HepG2 (cell line): ENCODE results near the gene PKD2L1. TPM values are rescaled to one million over a fixed set of nuclear protein-coding genes. Genes with fewer than 3 reads are reported as not detected.
A peak's percentile ranks its signal among the peaks of the same experiment; 100 is the strongest.

Experiments used
- ARID2 ChIP-seq: sonication (generic); formaldehyde crosslinking; IDR thresholded peaks from 2 replicates; pipeline ENCODE4 v1.8.1; 2022; ENCODE audit warnings: mild to moderate bottlenecking, missing genetic modification reagents, borderline replicate concordance
- CEBPB ChIP-seq: IDR thresholded peaks from 2 replicates; pipeline ENCODE4 v1.6.1; 2011; ENCODE audit warnings: low read depth, low read length, improper control_type of control experiment, borderline replicate concordance
- EP300 ChIP-seq, 3 experiments: sonication (generic) in 1 of 3; formaldehyde crosslinking in 1 of 3; IDR thresholded peaks; 2 replicates each; pipeline versions ENCODE4 v1.5.1 to v1.6.1; 2011 to 2020; ENCODE audit warnings: low read depth in 2 of 3, low read length in 2 of 3, borderline replicate concordance in 1 of 3, improper control_type of control experiment in 1 of 3, mild to moderate bottlenecking in 1 of 3, missing genetic modification reagents in 1 of 3, moderate library complexity in 1 of 3
- FOXA1 ChIP-seq, 2 experiments: fragments of 450-650 bp in 1 of 2; sonication (generic) in 1 of 2; formaldehyde crosslinking in 1 of 2; IDR thresholded peaks; 2 replicates each; pipeline versions ENCODE4 v1.4.0 to v1.6.1; 2016 to 2020; ENCODE audit warnings: missing genetic modification reagents in 1 of 2
- FOXK2 ChIP-seq: fragments of 450-650 bp; IDR thresholded peaks from 2 replicates; pipeline ENCODE4 v1.6.1; 2016
- HIVEP1 ChIP-seq: sonication (generic); formaldehyde crosslinking; IDR thresholded peaks from 2 replicates; pipeline ENCODE4 v1.4.0; 2020; ENCODE audit warnings: mild to moderate bottlenecking, missing genetic modification reagents
- HMGXB3 ChIP-seq: sonication (generic); formaldehyde crosslinking; IDR thresholded peaks from 2 replicates; pipeline ENCODE4 v1.4.0; 2020; ENCODE audit warnings: missing genetic modification reagents, borderline replicate concordance
- IKZF5 ChIP-seq: IDR thresholded peaks from 2 replicates; pipeline ENCODE4 v1.6.1; 2018; ENCODE audit warnings: missing genetic modification reagents, mild to moderate bottlenecking, missing compliant biosample characterization
- JUN ChIP-seq: sonication (generic); formaldehyde crosslinking; IDR thresholded peaks from 2 replicates; pipeline ENCODE4 v1.4.0; 2020; ENCODE audit warnings: mild to moderate bottlenecking, missing genetic modification reagents
- KDM2A ChIP-seq: sonication (generic); formaldehyde crosslinking; IDR thresholded peaks from 2 replicates; pipeline ENCODE4 v1.4.0; 2020; ENCODE audit warnings: low read depth, missing genetic modification reagents, borderline replicate concordance
- KDM6A ChIP-seq: IDR thresholded peaks from 2 replicates; pipeline ENCODE4 v1.6.1; 2016; ENCODE audit warnings: low read depth
- MEF2D ChIP-seq: sonication (generic); formaldehyde crosslinking; IDR thresholded peaks from 2 replicates; pipeline ENCODE4 v1.5.1; 2020; ENCODE audit warnings: mild to moderate bottlenecking, missing genetic modification reagents
- MYPOP ChIP-seq: sonication (generic); formaldehyde crosslinking; IDR thresholded peaks from 2 replicates; pipeline ENCODE4 v1.8.1; 2023; ENCODE audit warnings: mild to moderate bottlenecking, moderate library complexity, missing genetic modification reagents
- PAF1 ChIP-seq: IDR thresholded peaks from 2 replicates; pipeline ENCODE4 v1.6.1; 2016; ENCODE audit warnings: missing genetic modification reagents, missing compliant biosample characterization
- PREB ChIP-seq: sonication (generic); formaldehyde crosslinking; IDR thresholded peaks from 2 replicates; pipeline ENCODE4 v1.4.0; 2020; ENCODE audit warnings: missing genetic modification reagents
- RORA ChIP-seq: sonication (generic); formaldehyde crosslinking; IDR thresholded peaks from 2 replicates; pipeline ENCODE4 v1.5.0; 2020; ENCODE audit warnings: mild to moderate bottlenecking, missing genetic modification reagents, moderate library complexity
- SAP130 ChIP-seq: IDR thresholded peaks from 2 replicates; pipeline ENCODE4 v1.6.1; 2016; ENCODE audit warnings: low read depth
- TBX3 ChIP-seq: fragments of 450-650 bp; IDR thresholded peaks from 2 replicates; pipeline ENCODE4 v1.6.1; 2017; ENCODE audit warnings: antibody characterized with exemption, mild to moderate bottlenecking, inconsistent platforms, borderline replicate concordance
- TOE1 ChIP-seq: sonication (generic); formaldehyde crosslinking; IDR thresholded peaks from 2 replicates; pipeline ENCODE4 v1.4.0; 2020; ENCODE audit warnings: mild to moderate bottlenecking, missing genetic modification reagents
- ZBTB42 ChIP-seq: sonication (generic); formaldehyde crosslinking; IDR thresholded peaks from 2 replicates; pipeline ENCODE4 v1.5.0; 2020; ENCODE audit warnings: mild to moderate bottlenecking, missing genetic modification reagents
- ZEB1 ChIP-seq: IDR thresholded peaks from 2 replicates; pipeline ENCODE4 v1.6.1; 2012; ENCODE audit warnings: mild to moderate bottlenecking, low read depth, inconsistent platforms; ENCODE audit not compliant: insufficient replicate concordance
- ZNF160 ChIP-seq: sonication (generic); formaldehyde crosslinking; IDR thresholded peaks from 2 replicates; pipeline ENCODE4 v1.8.0; 2022; ENCODE audit warnings: mild to moderate bottlenecking, inconsistent platforms, missing genetic modification reagents
- ZNF180 ChIP-seq: sonication (generic); formaldehyde crosslinking; IDR thresholded peaks from 2 replicates; pipeline ENCODE4 v1.4.0; 2020; ENCODE audit warnings: low read depth, missing genetic modification reagents, borderline replicate concordance
- polyA plus RNA-seq, 8 experiments: library from polyadenylated mRNA; depleted of rRNA in 3 of 8; stranded (reverse) in 7 of 8; unstranded in 1 of 8; fragments of >200 nt; fragmentation: Illumina TruSeq in 4 of 8; extraction: Trizol in 4 of 8; gene quantifications; 2 replicates each; pipeline versions ENCODE4 v1.2.1 to v1.2.3, GENCODE V29; 2011 to 2016; ENCODE audit warnings: low read depth in 4 of 8, missing spikeins in 1 of 8, mixed read lengths in 1 of 8; ENCODE audit not compliant: insufficient read depth in 1 of 8
- total RNA-seq, 5 experiments: library from RNA; depleted of rRNA; stranded (reverse); fragments of >200 nt; fragmentation: Illumina TruSeq; extraction: Trizol; gene quantifications; 2 replicates each; pipeline ENCODE4 v1.2.3, GENCODE V29; 2016; ENCODE audit warnings: low read depth in 1 of 5

The PKD2L1 gene
- total and polyA plus RNA-seq, 2 of the 13 experiments (the other 11 are each of a cell fraction or from before 2014, with no cell fraction given): 0.07 to 0.15 TPM

- TF ChIP-seq JUN (CRISPR knock-in tag) (no peak), MEF2D (0 out of 2 replicates have a peak, but pooled peaks have one; percentile 40), HIVEP1 (no peak), HMGXB3 (CRISPR knock-in tag) (no peak), EP300 (IDR thresholded peaks at IDR 0.05; ENCODE audit: low read depth in 2 of 2, low read length in 2 of 2) (0 out of 4 replicates have a peak, but pooled peaks of 1 of the 2 experiments have one; percentile 15), EP300 (CRISPR knock-in tag; IDR thresholded peaks at IDR 0.05; ENCODE audit: borderline replicate concordance) (no peak), MYPOP (CRISPR knock-in tag) (no peak), SAP130 (CRISPR knock-in tag) (peak; percentile 48), ZNF160 (CRISPR knock-in tag) (no peak), RORA (CRISPR knock-in tag) (no peak), KDM2A (CRISPR knock-in tag) (peak; percentile 82; the same call in 1 of the 2 replicates), TBX3 (no peak), ZNF180 (no peak), IKZF5 (CRISPR knock-in tag) (0 out of 2 replicates have a peak, but pooled peaks have one; percentile 23), ZEB1 (peak; percentile 63), KDM6A (no peak), PAF1 (CRISPR knock-in tag) (peak; percentile 77; the same call in 1 of the 2 replicates), TOE1 (no peak), ZBTB42 (CRISPR knock-in tag) (no peak), FOXK2 (no peak), FOXA1 (IDR thresholded peaks at IDR 0.05) (no peak), FOXA1 (CRISPR knock-in tag; IDR thresholded peaks at IDR 0.05) (0 out of 2 replicates have a peak, but pooled peaks have one; percentile 8), CEBPB (no peak), ARID2 (CRISPR knock-in tag) (no peak), PREB (CRISPR knock-in tag) (no peak)
Observed at GRCh38 chr10:100364735-100365391, 34.8 kb upstream of the PKD2L1 start (continued).
